Measurements from ENCODE around the gene RAB7B.

- TF ChIP-seq, protein P1, sequence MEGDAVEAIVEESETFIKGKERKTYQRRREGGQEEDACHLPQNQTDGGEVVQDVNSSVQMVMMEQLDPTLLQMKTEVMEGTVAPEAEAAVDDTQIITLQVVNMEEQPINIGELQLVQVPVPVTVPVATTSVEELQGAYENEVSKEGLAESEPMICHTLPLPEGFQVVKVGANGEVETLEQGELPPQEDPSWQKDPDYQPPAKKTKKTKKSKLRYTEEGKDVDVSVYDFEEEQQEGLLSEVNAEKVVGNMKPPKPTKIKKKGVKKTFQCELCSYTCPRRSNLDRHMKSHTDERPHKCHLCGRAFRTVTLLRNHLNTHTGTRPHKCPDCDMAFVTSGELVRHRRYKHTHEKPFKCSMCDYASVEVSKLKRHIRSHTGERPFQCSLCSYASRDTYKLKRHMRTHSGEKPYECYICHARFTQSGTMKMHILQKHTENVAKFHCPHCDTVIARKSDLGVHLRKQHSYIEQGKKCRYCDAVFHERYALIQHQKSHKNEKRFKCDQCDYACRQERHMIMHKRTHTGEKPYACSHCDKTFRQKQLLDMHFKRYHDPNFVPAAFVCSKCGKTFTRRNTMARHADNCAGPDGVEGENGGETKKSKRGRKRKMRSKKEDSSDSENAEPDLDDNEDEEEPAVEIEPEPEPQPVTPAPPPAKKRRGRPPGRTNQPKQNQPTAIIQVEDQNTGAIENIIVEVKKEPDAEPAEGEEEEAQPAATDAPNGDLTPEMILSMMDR (IDR thresholded peaks at IDR 0.05 in 4 of 5, conservative IDR thresholded peaks at IDR 0.05 in 1 of 5) = no peak
- TF ChIP-seq POLR2A (IDR thresholded peaks at IDR 0.05) = no peak
These were observed 29.4 kb upstream of the RAB7B start for GRCh38 chr1:206032380-206033140.
